Parathyroid adenoma (tissue), 2 donors: ENCODE measurements around the gene CREBRF.
A peak's percentile ranks its signal among the peaks of the same experiment; 100 is the strongest.

ENCODE experiments used
- H2AFZ ChIP-seq: fragments of 300-600 bp; sonication (generic); one replicate; pipeline ENCODE4 v1.7.0; 2017; ENCODE audit warnings: antibody characterized with exemption, mild to moderate bottlenecking
- H3K27ac ChIP-seq: fragments of 300-600 bp; sonication (generic); one replicate; pipeline ENCODE4 v1.7.0; 2017
- H3K27me3 ChIP-seq: fragments of 300-600 bp; sonication (generic); one replicate; pipeline ENCODE4 v1.7.0; 2017; ENCODE audit warnings: low read length; ENCODE audit not compliant: control insufficient read depth, insufficient read depth
- H3K36me3 ChIP-seq: fragments of 300-600 bp; sonication (generic); one replicate; pipeline ENCODE4 v1.7.0; 2017; ENCODE audit warnings: low read length; ENCODE audit not compliant: control insufficient read depth, insufficient read depth
- H3K4me1 ChIP-seq: fragments of 300-600 bp; sonication (generic); one replicate; pipeline ENCODE4 v1.7.0; 2017; ENCODE audit warnings: control low read depth
- H3K4me2 ChIP-seq: fragments of 300-600 bp; sonication (generic); one replicate; pipeline ENCODE4 v1.7.0; 2017; ENCODE audit warnings: low read length
- H3K4me3 ChIP-seq: fragments of 300-600 bp; sonication (generic); one replicate; pipeline ENCODE4 v1.7.0; 2017; ENCODE audit warnings: low read depth, low read length
- H3K79me2 ChIP-seq: fragments of 300-600 bp; sonication (generic); one replicate; pipeline ENCODE4 v1.7.0; 2017; ENCODE audit warnings: control low read depth
- H3K9ac ChIP-seq: fragments of 300-600 bp; sonication (generic); one replicate; pipeline ENCODE4 v1.7.0; 2017; ENCODE audit warnings: mild to moderate bottlenecking
- H3K9me3 ChIP-seq: fragments of 300-600 bp; sonication (generic); one replicate; pipeline ENCODE4 v1.7.0; 2017; ENCODE audit warnings: low read length; ENCODE audit not compliant: control insufficient read depth
- CTCF ChIP-seq: fragments of 300-600 bp; sonication (generic); IDR thresholded peaks from one replicate; pipeline ENCODE4 v1.7.0; 2017; ENCODE audit warnings: antibody characterized with exemption, mild to moderate bottlenecking
- donor health status: primary hyperparathyroidism.

CREBRF gene

GRCh38 chr5:173056783-173057061 is 570 bp downstream of the CREBRF start:
- Histone ChIP-seq H3K9ac (peak overlapping the region; percentile 73), H3K27ac (peak overlapping the region; percentile 81), H3K4me1 (peaks cover 11% of the 10 kb centered on the region), H3K27me3 (no peaks in the 10 kb centered on the region), H3K79me2 (peaks cover 23% of the 10 kb centered on the region), H3K36me3 (no peaks in the 10 kb centered on the region), H2AFZ (peak overlapping the region; percentile 86), H3K9me3 (no peaks in the 10 kb centered on the region), H3K4me2 (peak overlapping the region; percentile 61), H3K4me3 (peak overlapping the region; percentile 96)
- no peak for TF ChIP-seq CTCF

- Histone ChIP-seq H3K27ac (peak overlapping the region; percentile 81), H3K9me3 (no peaks in the 10 kb centered on the region), H3K36me3 (no peaks in the 10 kb centered on the region), H3K27me3 (no peaks in the 10 kb centered on the region), H3K4me3 (peak overlapping the region; percentile 96), H3K79me2 (peaks cover 27% of the 10 kb centered on the region), H3K9ac (no peak overlapping the region), H2AFZ (peak overlapping the region; percentile 86), H3K4me1 (peaks cover 7% of the 10 kb centered on the region), H3K4me2 (peak overlapping the region; percentile 70)
- peak; percentile 19 for TF ChIP-seq CTCF
These were observed 1.1 kb downstream of the CREBRF start for GRCh38 chr5:173057062-173057924.

- Histone ChIP-seq H3K4me1 (peaks cover 3% of the 10 kb centered on the region), H3K9ac (no peak overlapping the region)
These were observed 6.0 kb downstream of the CREBRF start for GRCh38 chr5:173062141-173062540.

GRCh38 chr5:173065155-173065554 is 9.0 kb downstream of the CREBRF start:
- H3K27me3 ChIP-seq, result no peaks in the 10 kb centered on the region

More at GRCh38 chr5:173062141-173062540, 6.0 kb downstream of the CREBRF start:
- Histone ChIP-seq H3K4me2 (no peak overlapping the region), H3K9me3 (no peaks in the 10 kb centered on the region), H3K27ac (no peak overlapping the region), H3K79me2 (peaks cover 64% of the 10 kb centered on the region), H3K36me3 (no peaks in the 10 kb centered on the region), H3K4me3 (no peak overlapping the region), H3K27me3 (no peaks in the 10 kb centered on the region), H2AFZ (no peak overlapping the region)
- no peak for TF ChIP-seq CTCF

More at GRCh38 chr5:173065155-173065554, 9.0 kb downstream of the CREBRF start:
- Histone ChIP-seq H3K79me2 (peaks cover 79% of the 10 kb centered on the region), H2AFZ (no peak overlapping the region), H3K4me1 (peaks cover 14% of the 10 kb centered on the region), H3K9ac (no peak overlapping the region), H3K4me2 (no peak overlapping the region), H3K9me3 (no peaks in the 10 kb centered on the region), H3K4me3 (no peak overlapping the region), H3K36me3 (no peaks in the 10 kb centered on the region), H3K27ac (no peak overlapping the region)
- no peak for TF ChIP-seq CTCF
